Small intestine (tissue), 7 donors: ENCODE results near the gene HSFX4. TPM values are rescaled to one million over a fixed set of nuclear protein-coding genes. Genes with fewer than 3 reads are reported as not detected.
"Not testable (repeated sequence)": the region's sequence is repeated elsewhere in the genome, so short reads cannot be mapped to it uniquely, and the experiment has no call there.

Source experiments
- DNase-seq, 2 donors: peaks; one replicate each; pipeline versions ENCODE4 v3.0.0 to v3.0.0-alpha.2; 2013
- FAIRE-seq: peaks from 2 replicates; lab custom pipeline; 2012; peaks lifted over from hg19 to GRCh38; lab: Jason Lieb, UNC
- H3K27ac ChIP-seq, 3 donors: one replicate each; pipeline ENCODE4 v1.5.1; 2013; ENCODE audit warnings: low read length in 2 of 3, mild to moderate bottlenecking in 2 of 3, control low read depth in 1 of 3, inconsistent platforms in 1 of 3, low read depth in 1 of 3, moderate library complexity in 1 of 3
- H3K27me3 ChIP-seq, 3 donors: one replicate each; pipeline ENCODE4 v1.6.1; 2013; ENCODE audit warnings: low read length in 3 of 3, inconsistent platforms in 1 of 3; ENCODE audit not compliant: control insufficient read depth in 3 of 3, insufficient read depth in 3 of 3
- H3K36me3 ChIP-seq, 3 donors: one replicate each; pipeline ENCODE4 v1.6.1; 2013; ENCODE audit warnings: low read length in 3 of 3, inconsistent platforms in 1 of 3, low read depth in 1 of 3, mild to moderate bottlenecking in 1 of 3, moderate library complexity in 1 of 3; ENCODE audit not compliant: control insufficient read depth in 3 of 3, insufficient read depth in 2 of 3
- H3K4me1 ChIP-seq, 3 donors: one replicate each; pipeline ENCODE4 v1.6.1; 2013; ENCODE audit warnings: low read length in 2 of 3, inconsistent platforms in 1 of 3, low read depth in 1 of 3, mild to moderate bottlenecking in 1 of 3, moderate library complexity in 1 of 3; ENCODE audit not compliant: control insufficient read depth in 3 of 3, insufficient read depth in 2 of 3
- H3K4me3 ChIP-seq, 3 donors: one replicate each; pipeline ENCODE4 v1.5.1; 2013; ENCODE audit warnings: low read length in 3 of 3, control low read depth in 1 of 3, inconsistent platforms in 1 of 3, low read depth in 1 of 3, mild to moderate bottlenecking in 1 of 3, moderate library complexity in 1 of 3
- H3K9me3 ChIP-seq, 2 donors: one replicate each; pipeline ENCODE4 v1.6.1; 2013; ENCODE audit warnings: low read depth in 1 of 2, low read length in 1 of 2; ENCODE audit not compliant: control insufficient read depth in 2 of 2, insufficient read depth in 1 of 2
- WGBS, 3 donors: extraction: QIAGEN DNeasy Blood & Tissue Kit; methylation state at CpG; one replicate each; pipeline ENCODE4 v1.1.7; 2013; 5-methylcytosine and 5-hydroxymethylcytosine counted together
- polyA plus RNA-seq, 4 donors: library from polyadenylated mRNA; stranded (reverse) in 3 of 4; unstranded in 1 of 4; fragments of 200-250 nt in 3 of 4; fragments of 120-200 nt in 1 of 4; gene quantifications; one replicate each; pipeline versions ENCODE4 v1.2.1 to v1.2.3, GENCODE V29; 2013
- donor health status: healthy with polysubstance abuse.
- donor health status: control.
- donor health status: control.
- donor health status: Bipolar disorder and iron deficiency.
- donor health status: healthy.

Gene HSFX4
- polyA plus RNA-seq, 4 donors = 0.06 TPM; not detected in 3

DNA sequence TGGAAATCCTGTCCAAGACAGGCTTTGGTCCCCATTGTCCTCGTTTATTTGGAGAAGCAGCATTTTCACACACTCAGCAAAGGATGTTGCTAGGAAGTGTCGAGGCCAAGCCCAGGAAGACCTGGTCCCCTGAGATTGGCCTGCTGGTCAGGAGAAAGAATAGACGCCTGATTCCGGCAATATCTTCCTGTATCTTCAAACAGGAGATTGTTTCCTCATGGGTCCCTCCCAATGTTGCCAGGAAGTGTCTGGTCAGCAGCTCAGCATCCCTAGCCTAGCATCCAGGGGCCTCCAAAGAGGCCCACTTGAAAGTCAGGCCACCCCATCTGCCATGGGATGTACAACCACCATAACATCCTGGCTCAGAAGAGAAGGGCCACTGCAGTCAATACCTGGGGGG lies 2.0 kb downstream of the HSFX4 start:
- 51 to 93% (median 55%) methylated on average over 1 to 2 of the region's 4 CpGs for WGBS, 3 donors
- H3K9me3 ChIP-seq, H3K36me3 ChIP-seq, FAIRE-seq, H3K27me3 ChIP-seq, H3K4me3 ChIP-seq, H3K27ac ChIP-seq, DNase-seq, H3K4me1 ChIP-seq: not testable (repeated sequence)

- H3K9me3 ChIP-seq, H3K27me3 ChIP-seq, H3K27ac ChIP-seq, DNase-seq, H3K4me3 ChIP-seq, H3K4me1 ChIP-seq, H3K36me3 ChIP-seq, FAIRE-seq: not testable (repeated sequence)
- 59 to 78% (median 66%) methylated on average over 2 of the region's 2 CpGs for WGBS, 3 donors
Observed at GRCh38 chrX:149932150-149932549, 2.8 kb downstream of the HSFX4 start.

DNA sequence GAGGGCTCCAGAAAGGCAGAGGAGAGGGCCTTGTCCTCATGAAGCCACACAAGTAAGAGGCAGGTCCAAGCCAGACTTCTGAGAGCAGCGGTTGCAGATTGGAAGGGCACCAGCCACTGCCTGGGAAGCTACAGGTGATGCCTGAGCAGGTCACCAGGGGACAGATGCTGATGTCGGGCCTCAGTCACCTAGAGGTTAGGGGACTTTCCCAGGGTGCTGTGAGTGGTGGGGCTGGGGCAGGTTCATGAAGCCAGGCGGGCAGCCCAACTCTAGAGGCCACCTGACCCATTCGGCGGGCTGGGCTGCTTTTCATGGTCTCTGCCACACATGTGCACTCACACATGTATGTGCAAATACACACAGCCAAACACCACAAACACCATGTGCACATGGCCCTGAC lies 3.6 kb downstream of the HSFX4 start:
- FAIRE-seq, H3K4me1 ChIP-seq: not testable (repeated sequence)
- WGBS, 3 donors = 100% methylated on average over 1 of the region's 5 CpGs; no CpG with 5 or more reads in 1 of the 3 donors

DNA sequence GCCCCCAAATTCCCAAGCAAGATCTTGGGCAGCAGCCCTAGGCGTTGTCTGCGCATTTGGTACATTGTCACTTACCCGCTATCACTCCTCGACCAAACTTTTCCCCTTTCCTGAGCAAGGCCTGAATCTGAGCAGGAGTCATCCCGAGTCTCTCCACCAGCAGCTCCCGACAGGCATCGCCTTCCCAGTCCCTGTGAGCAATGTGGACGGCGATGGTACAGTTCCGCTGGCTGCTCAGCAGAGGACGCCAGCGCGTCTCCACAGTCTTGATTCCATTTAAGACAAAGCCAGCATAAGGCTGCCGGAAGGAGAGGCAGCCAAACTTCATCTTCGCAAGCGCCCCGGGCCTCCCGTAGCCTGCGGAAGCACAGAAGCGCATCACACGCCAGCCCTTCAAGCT lies 4.2 kb downstream of the HSFX4 start:
- WGBS, 3 donors = 84 to 90% (median 89%) methylated on average over 5 to 17 of the region's 21 CpGs
- H3K9me3 ChIP-seq, DNase-seq, H3K27ac ChIP-seq, H3K36me3 ChIP-seq, H3K4me1 ChIP-seq, FAIRE-seq, H3K27me3 ChIP-seq, H3K4me3 ChIP-seq: not testable (repeated sequence)

More for the DNA sequence above, 3.6 kb downstream of the HSFX4 start:
- not testable (repeated sequence) for H3K4me3 ChIP-seq, DNase-seq, H3K36me3 ChIP-seq, H3K27me3 ChIP-seq, H3K9me3 ChIP-seq, H3K27ac ChIP-seq

GRCh38 chrX:149937328-149937727 lies 8.0 kb downstream of the HSFX4 start:
- FAIRE-seq, H3K9me3 ChIP-seq, H3K4me1 ChIP-seq, DNase-seq, H3K36me3 ChIP-seq, H3K27me3 ChIP-seq: not testable (repeated sequence)
- Histone ChIP-seq H3K4me3 (peak overlapping the region in 2 of 3 donors; percentile 61 to 81), H3K27ac (peak overlapping the region in 2 of 3 donors; percentile 98)
- WGBS, 3 donors = 33 to 51% (median 40%) methylated on average over 4 to 5 of the region's 5 CpGs

DNA sequence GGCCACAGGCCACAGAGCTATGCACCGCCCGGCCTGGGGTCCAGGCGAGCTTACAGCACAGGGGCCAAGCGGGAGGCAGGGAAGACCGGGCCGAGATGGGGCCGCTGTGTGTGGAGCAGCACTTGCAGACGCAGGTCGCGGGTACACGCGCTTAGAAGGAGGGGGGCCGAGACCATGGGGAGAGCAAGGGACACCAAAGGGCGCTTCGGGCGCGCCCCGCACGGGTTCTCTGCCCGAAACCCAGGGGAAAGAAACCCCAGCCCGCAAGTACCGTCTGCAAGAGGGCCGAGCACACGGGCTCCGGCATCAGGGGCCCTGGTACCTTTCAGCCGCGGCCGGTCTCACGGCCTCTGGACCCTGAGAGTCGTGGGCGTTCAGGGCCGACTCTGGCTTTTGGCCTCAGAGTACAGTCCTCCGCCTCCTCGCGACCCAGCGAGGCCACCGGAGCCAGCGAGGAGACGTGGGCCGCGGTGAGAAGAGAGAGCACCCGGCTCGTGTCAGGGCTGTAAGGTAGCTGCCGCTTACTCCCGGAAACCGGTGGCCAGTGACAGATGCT lies 8.6 kb downstream of the HSFX4 start:
- Histone ChIP-seq H3K27me3 (no peaks in the 10 kb centered on the region), H3K27ac (peak overlapping the region; percentile 80 to 98 (median 98)), H3K9me3 (no peaks in the 10 kb centered on the region), H3K4me3 (peak overlapping the region; percentile 53 to 81 (median 61)), H3K36me3 (peaks cover 0 to 7% (median 0%) of the 10 kb centered on the region in 3 donors), H3K4me1 (no peaks in the 10 kb centered on the region)
- DNase-seq = no peak
- FAIRE-seq = no peak
- 1 to 38% (median 3%) methylated on average over 36 to 46 of the region's 46 CpGs for WGBS, 3 donors

DNA sequence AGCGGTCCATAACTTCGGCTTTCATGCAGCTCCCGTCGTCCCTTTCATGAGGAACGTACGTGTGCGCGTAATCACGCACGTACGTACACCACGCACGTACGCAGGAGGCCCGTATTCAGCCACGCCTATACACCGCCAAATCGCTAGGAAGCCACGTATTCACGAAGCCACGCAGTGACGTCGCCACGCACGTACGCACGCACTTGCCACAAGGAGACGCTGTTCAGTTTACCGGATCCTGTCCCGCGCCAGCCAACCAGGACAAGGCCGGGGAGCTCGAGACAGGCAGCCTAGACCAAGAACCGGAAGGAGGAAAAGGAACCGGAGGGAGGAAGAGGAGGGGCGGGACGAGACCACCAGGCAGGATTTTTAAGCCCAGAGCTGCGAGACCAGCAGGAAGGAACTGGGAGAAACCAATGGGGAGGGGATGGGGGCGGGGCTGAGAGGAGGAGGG lies 9.1 kb downstream of the HSFX4 start, which contains the start of gene EOLA2:
Gene EOLA2, minus strand, starts transcription at position 65 of the 454 bp plus-strand sequence. CDS start 4,617 bp downstream, outside the sequence.
- H3K4me1 ChIP-seq = no peaks in the 10 kb centered on the region
- H3K4me3 ChIP-seq = peak within 1 kb of the TSS; percentile 53 to 81 (median 61)
- no peaks in the 10 kb centered on the region for H3K27me3 ChIP-seq
- FAIRE-seq (peak; percentile 59), DNase-seq (peak; percentile 95 to 96)
- peaks cover 0 to 7% (median 0%) of the 10 kb centered on the region in 3 donors for H3K36me3 ChIP-seq
- 1 to 52% (median 18%) methylated on average over 29 to 39 of the region's 39 CpGs for WGBS, 3 donors
- no peaks in the 10 kb centered on the region for H3K9me3 ChIP-seq
- H3K27ac ChIP-seq = peak within 1 kb of the TSS; percentile 80 to 98 (median 98)

DNA sequence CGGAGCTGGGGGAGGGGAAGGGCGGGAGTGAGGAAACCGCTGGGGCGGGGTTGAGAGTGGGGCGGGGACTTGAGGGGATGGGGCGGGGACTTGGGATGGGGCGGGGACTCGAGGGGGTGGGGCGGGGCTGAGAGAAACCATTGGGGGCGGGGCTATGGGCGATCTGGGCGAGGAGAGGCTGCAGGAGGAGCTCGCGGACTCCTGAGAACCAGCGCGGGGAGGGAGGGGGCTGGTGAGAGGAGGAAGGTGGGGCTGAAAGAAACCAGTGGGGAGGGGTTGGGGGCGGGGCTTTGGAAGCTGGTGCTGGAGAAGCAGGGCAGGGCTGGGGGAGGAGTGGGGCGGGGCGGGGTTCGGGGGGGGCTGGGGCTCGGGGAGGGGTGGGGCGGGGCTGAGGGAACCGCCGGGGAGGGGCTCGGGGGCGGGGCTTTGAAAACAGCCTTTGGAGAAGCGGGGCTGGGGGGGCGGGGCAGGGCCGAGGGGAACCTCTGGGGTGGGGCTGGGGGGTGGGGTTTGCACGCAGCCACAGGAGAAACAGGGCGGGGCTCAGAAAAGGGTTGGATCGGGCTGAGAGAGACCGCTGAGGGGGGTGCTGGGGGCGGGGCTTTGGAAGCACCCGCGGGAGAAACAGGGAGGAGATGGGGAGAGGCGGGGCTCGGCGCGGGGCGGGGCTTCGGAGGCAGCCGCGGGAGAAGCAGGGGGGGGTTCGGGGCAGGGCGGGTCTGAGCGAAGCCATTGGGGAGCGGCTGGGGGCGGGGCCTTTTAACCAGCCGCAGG lies 9.7 kb downstream of the HSFX4 start:
- Histone ChIP-seq H3K27ac (peak overlapping the region; percentile 80 to 99 (median 98)), H3K27me3 (no peaks in the 10 kb centered on the region), H3K4me3 (peak overlapping the region in 2 of 3 donors; percentile 49 to 81), H3K9me3 (no peaks in the 10 kb centered on the region), H3K4me1 (no peaks in the 10 kb centered on the region), H3K36me3 (peaks cover 0 to 6% (median 0%) of the 10 kb centered on the region in 3 donors)
- DNase-seq = peak; percentile 91 to 94
- no peak for FAIRE-seq
- 2 to 34% (median 14%) methylated on average over 10 to 37 of the region's 50 CpGs for WGBS, 3 donors
